Activated CD4-positive, alpha-beta memory T cell treated with anti-CD3 and anti-CD28 coated beads, Interleukin-2, amount 10 ng/mL, durations not matched to agents 7 days and 5 days (primary cell): ENCODE results near the gene ZMYM3. TPM values are rescaled to one million over a fixed set of nuclear protein-coding genes. Genes with fewer than 3 reads are reported as not detected.

Experiments
- CTCF ChIA-PET: fragments of 350-600 bp; sonication (Branson Sonifier 250); formaldehyde crosslinking; loops from one replicate; lab custom pipeline; 2021; ENCODE audit warnings: antibody characterized with exemption, inconsistent platforms; lab: Charles Lee
- POLR2A ChIA-PET: fragments of 350-600 bp; sonication (Branson Sonifier 250); formaldehyde crosslinking; loops from one replicate; lab custom pipeline; 2021; ENCODE audit warnings: antibody characterized with exemption; lab: Charles Lee
- DNase-seq: peaks from one replicate; pipeline ENCODE4 v3.0.0-alpha.2; 2020
- H3K27ac Mint-ChIP-seq: one replicate; pipeline ENCODE4 v1.8.0; 2021; ENCODE audit warnings: mild to moderate bottlenecking, mixed read lengths
- H3K27me3 Mint-ChIP-seq: one replicate; pipeline ENCODE4 v1.8.0; 2021; ENCODE audit warnings: mixed read lengths
- H3K36me3 Mint-ChIP-seq: one replicate; pipeline ENCODE4 v1.8.0; 2021; ENCODE audit warnings: low read depth, mixed read lengths
- H3K4me1 Mint-ChIP-seq: one replicate; pipeline ENCODE4 v1.8.0; 2021; ENCODE audit warnings: mixed read lengths
- H3K4me3 Mint-ChIP-seq: one replicate; pipeline ENCODE4 v1.8.0; 2021; ENCODE audit warnings: mild to moderate bottlenecking, mixed read lengths
- H3K9me3 Mint-ChIP-seq: one replicate; pipeline ENCODE4 v1.8.0; 2021; ENCODE audit warnings: mixed read lengths
- total RNA-seq, 2 experiments: library from RNA; stranded (reverse); gene quantifications; one replicate each; pipeline ENCODE4 v1.2.3, GENCODE V29; 2021

The ZMYM3 gene
- total RNA-seq, 2 experiments from 2014 or later = 21.5 to 22.2 TPM

- Mint-ChIP-seq H3K4me3 (no peak overlapping the region), H3K36me3 (peaks cover 50% of the 10 kb centered on the region), H3K4me1 (no peaks in the 10 kb centered on the region), H3K9me3 (no peaks in the 10 kb centered on the region), H3K27me3 (no peaks in the 10 kb centered on the region), H3K27ac (no peak overlapping the region)
- ChIA-PET POLR2A (no interaction called here), CTCF (no interaction called here)
- no peak for DNase-seq
Observed at GRCh38 chrX:71244359-71245128, 9.4 kb downstream of the ZMYM3 start.

- peaks cover 41% of the 10 kb centered on the region for H3K36me3 Mint-ChIP-seq
Observed at GRCh38 chrX:71241301-71241700, 12.6 kb downstream of the ZMYM3 start.

GRCh38 chrX:71239781-71240180, 14.2 kb downstream of the ZMYM3 start:
- DNase-seq = no peak
- ChIA-PET POLR2A (no interaction called here), CTCF (no interaction called here)
- Mint-ChIP-seq H3K36me3 (peaks cover 33% of the 10 kb centered on the region), H3K4me3 (no peak overlapping the region), H3K27me3 (no peaks in the 10 kb centered on the region), H3K4me1 (no peaks in the 10 kb centered on the region), H3K27ac (no peak overlapping the region), H3K9me3 (no peaks in the 10 kb centered on the region)

More at GRCh38 chrX:71241301-71241700, 12.6 kb downstream of the ZMYM3 start:
- CTCF ChIA-PET = no interaction called here
- H3K27me3 Mint-ChIP-seq = no peaks in the 10 kb centered on the region
- POLR2A ChIA-PET = no interaction called here
- no peak overlapping the region for H3K4me3 Mint-ChIP-seq
- no peaks in the 10 kb centered on the region for H3K9me3 Mint-ChIP-seq
- no peak for DNase-seq
- no peaks in the 10 kb centered on the region for H3K4me1 Mint-ChIP-seq
- no peak overlapping the region for H3K27ac Mint-ChIP-seq

GRCh38 chrX:71236836-71237235, 17.1 kb downstream of the ZMYM3 start:
- Mint-ChIP-seq H3K27me3 (no peaks in the 10 kb centered on the region), H3K4me3 (no peak overlapping the region), H3K36me3 (peaks cover 20% of the 10 kb centered on the region), H3K27ac (no peak overlapping the region), H3K4me1 (no peaks in the 10 kb centered on the region), H3K9me3 (no peaks in the 10 kb centered on the region)
- no peak for DNase-seq
- CTCF ChIA-PET = no interaction called here
- POLR2A ChIA-PET = no interaction called here

- no peaks in the 10 kb centered on the region for H3K9me3 Mint-ChIP-seq
- no peak overlapping the region for H3K27ac Mint-ChIP-seq
- no peak overlapping the region for H3K4me3 Mint-ChIP-seq
- H3K36me3 Mint-ChIP-seq = peaks cover 8% of the 10 kb centered on the region
- ChIA-PET CTCF (no interaction called here), POLR2A (no interaction called here)
- DNase-seq = no peak
- no peaks in the 10 kb centered on the region for H3K27me3 Mint-ChIP-seq
- no peaks in the 10 kb centered on the region for H3K4me1 Mint-ChIP-seq
Observed at GRCh38 chrX:71235482-71235881, 18.5 kb downstream of the ZMYM3 start.

GRCh38 chrX:71228063-71228642, 25.8 kb downstream of the ZMYM3 start:
- H3K9me3 Mint-ChIP-seq = no peaks in the 10 kb centered on the region
- no peak overlapping the region for H3K4me3 Mint-ChIP-seq
- no peaks in the 10 kb centered on the region for H3K4me1 Mint-ChIP-seq
- CTCF ChIA-PET = interaction anchor here (1.2 kb wide), 1 partner anchor 47 kb away, joined by 3 read pairs; no protein-coding TSS in a partner anchor
- no peak for DNase-seq
- no peaks in the 10 kb centered on the region for H3K27me3 Mint-ChIP-seq
- no peak overlapping the region for H3K27ac Mint-ChIP-seq
- H3K36me3 Mint-ChIP-seq = no peaks in the 10 kb centered on the region
- POLR2A ChIA-PET = interaction anchor here (0.7 to 1.5 kb wide), 3 partner anchors 46 to 939 kb away, joined by 3 to 4 read pairs (median 3); partner anchors contain the start of genes NONO and PDZD11

GRCh38 chrX:71227370-71228062, 26.4 kb downstream of the ZMYM3 start:
- H3K9me3 Mint-ChIP-seq = no peaks in the 10 kb centered on the region
- POLR2A ChIA-PET = interaction anchor here (1.1 to 1.5 kb wide), 2 partner anchors 45 to 56 kb away, joined by 3 to 4 read pairs; partner anchors contain the start of gene NONO

GRCh38 chrX:71225676-71226075, 28.3 kb downstream of the ZMYM3 start:
- Mint-ChIP-seq H3K27me3 (no peaks in the 10 kb centered on the region), H3K9me3 (no peaks in the 10 kb centered on the region), H3K36me3 (no peaks in the 10 kb centered on the region), H3K27ac (no peak overlapping the region), H3K4me1 (no peaks in the 10 kb centered on the region), H3K4me3 (no peak overlapping the region)
- ChIA-PET CTCF (no interaction called here), POLR2A (no interaction called here)
- no peak for DNase-seq

More at GRCh38 chrX:71227370-71228062, 26.4 kb downstream of the ZMYM3 start:
- Mint-ChIP-seq H3K36me3 (no peaks in the 10 kb centered on the region), H3K4me3 (no peak overlapping the region), H3K4me1 (no peaks in the 10 kb centered on the region), H3K27ac (no peak overlapping the region), H3K27me3 (no peaks in the 10 kb centered on the region)
- DNase-seq = no peak
- CTCF ChIA-PET = interaction anchor here (1.2 kb wide), 1 partner anchor 47 kb away, joined by 3 read pairs; no protein-coding TSS in a partner anchor

- Mint-ChIP-seq H3K27ac (no peak overlapping the region), H3K36me3 (no peaks in the 10 kb centered on the region), H3K27me3 (no peaks in the 10 kb centered on the region), H3K4me1 (no peaks in the 10 kb centered on the region), H3K9me3 (no peaks in the 10 kb centered on the region), H3K4me3 (no peak overlapping the region)
- ChIA-PET CTCF (no interaction called here), POLR2A (no interaction called here)
- no peak for DNase-seq
Observed at GRCh38 chrX:71225009-71225408, 28.9 kb downstream of the ZMYM3 start.

- DNase-seq = no peak
- H3K4me3 Mint-ChIP-seq = no peak overlapping the region
- H3K27ac Mint-ChIP-seq = no peak overlapping the region
- ChIA-PET CTCF (no interaction called here), POLR2A (no interaction called here)
- no peaks in the 10 kb centered on the region for H3K27me3 Mint-ChIP-seq
- H3K36me3 Mint-ChIP-seq = no peaks in the 10 kb centered on the region
- no peaks in the 10 kb centered on the region for H3K4me1 Mint-ChIP-seq
- no peaks in the 10 kb centered on the region for H3K9me3 Mint-ChIP-seq
Observed at GRCh38 chrX:71224098-71224708, 29.7 kb downstream of the ZMYM3 start.

GRCh38 chrX:71222929-71223328, 31.0 kb downstream of the ZMYM3 start, which contains the start of gene GJB1:
GJB1 (plus strand) TSS chrX:71223224; CDS start chrX:71223708, 484 bp downstream.
- no peaks in the 10 kb centered on the region for H3K27me3 Mint-ChIP-seq
- no peaks in the 10 kb centered on the region for H3K36me3 Mint-ChIP-seq
- no peaks in the 10 kb centered on the region for H3K9me3 Mint-ChIP-seq
- ChIA-PET CTCF (no interaction called here), POLR2A (no interaction called here)
- no peaks in the 10 kb centered on the region for H3K4me1 Mint-ChIP-seq
- no peak within 1 kb of the TSS for H3K4me3 Mint-ChIP-seq
- no peak for DNase-seq
- no peak within 1 kb of the TSS for H3K27ac Mint-ChIP-seq

- DNase-seq = no peak
- no peak overlapping the region for H3K27ac Mint-ChIP-seq
- no peak overlapping the region for H3K4me3 Mint-ChIP-seq
- ChIA-PET CTCF (interaction anchor here (0.6 kb wide), 1 partner anchor 33 kb away, joined by 4 read pairs; no protein-coding TSS in a partner anchor), POLR2A (no interaction called here)
- H3K27me3 Mint-ChIP-seq = no peaks in the 10 kb centered on the region
- no peaks in the 10 kb centered on the region for H3K36me3 Mint-ChIP-seq
- H3K9me3 Mint-ChIP-seq = no peaks in the 10 kb centered on the region
- no peaks in the 10 kb centered on the region for H3K4me1 Mint-ChIP-seq
Observed at GRCh38 chrX:71221145-71221544, 32.8 kb downstream of the ZMYM3 start.

- POLR2A ChIA-PET = no interaction called here
- Mint-ChIP-seq H3K4me1 (no peaks in the 10 kb centered on the region), H3K4me3 (no peak overlapping the region), H3K36me3 (no peaks in the 10 kb centered on the region), H3K9me3 (no peaks in the 10 kb centered on the region), H3K27me3 (peaks cover 4% of the 10 kb centered on the region), H3K27ac (no peak overlapping the region)
- DNase-seq = no peak
- CTCF ChIA-PET = no interaction called here
Observed at GRCh38 chrX:71217298-71217697, 36.6 kb downstream of the ZMYM3 start.
